Femur (tissue), 1 donor: ENCODE results near the gene CENPB.
A peak's percentile ranks its signal among the peaks of the same experiment; 100 is the strongest.

ENCODE experiments used
- DNase-seq: peaks from one replicate; pipeline ENCODE4 v3.0.0-alpha.2; 2017

The CENPB gene

DNA sequence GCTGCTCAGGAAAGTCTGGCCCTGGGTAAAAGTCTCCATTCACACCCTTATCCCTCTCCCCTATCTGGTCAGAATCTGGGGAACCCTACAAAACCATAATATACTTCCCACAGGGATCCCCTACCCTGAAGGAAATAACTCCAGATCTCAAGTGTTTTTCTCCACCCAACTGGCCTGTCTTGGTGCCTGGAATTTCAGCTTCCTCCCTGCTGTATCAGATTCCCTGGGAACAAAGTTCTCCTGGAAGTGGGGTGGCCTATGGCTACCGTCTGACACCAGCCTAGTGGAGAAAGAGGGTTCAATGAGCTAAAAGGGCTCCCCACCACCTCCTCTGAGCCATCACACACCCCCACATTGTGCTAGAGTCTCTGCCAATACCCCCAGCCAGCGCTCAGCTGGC lies 39.1 kb downstream of the CENPB start:
- no peak for DNase-seq

DNA sequence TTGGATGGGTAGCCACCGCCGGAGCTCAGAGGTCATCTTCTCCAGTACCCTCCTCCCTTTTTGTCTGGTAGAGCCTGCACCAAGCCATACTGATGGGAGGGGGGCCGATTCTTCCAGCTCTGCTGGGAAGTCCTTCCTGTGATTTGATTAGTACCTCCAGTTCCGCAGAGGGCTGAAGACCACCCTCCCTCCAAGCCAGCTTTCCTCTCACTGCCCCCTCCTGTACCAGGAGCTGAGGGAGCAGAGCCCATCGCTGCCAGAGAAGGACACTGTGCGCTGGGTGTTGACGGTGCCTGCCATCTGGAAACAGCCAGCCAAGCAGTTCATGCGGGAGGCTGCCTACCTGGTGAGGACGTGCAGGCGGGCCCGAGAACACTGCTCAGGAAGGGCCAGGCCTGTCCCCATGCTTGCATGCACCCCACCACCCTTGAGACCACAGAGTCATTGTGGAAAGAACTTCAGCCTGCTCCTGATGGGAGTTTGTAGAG lies 40.8 kb downstream of the CENPB start:
- DNase-seq = peak; percentile 15

DNA sequence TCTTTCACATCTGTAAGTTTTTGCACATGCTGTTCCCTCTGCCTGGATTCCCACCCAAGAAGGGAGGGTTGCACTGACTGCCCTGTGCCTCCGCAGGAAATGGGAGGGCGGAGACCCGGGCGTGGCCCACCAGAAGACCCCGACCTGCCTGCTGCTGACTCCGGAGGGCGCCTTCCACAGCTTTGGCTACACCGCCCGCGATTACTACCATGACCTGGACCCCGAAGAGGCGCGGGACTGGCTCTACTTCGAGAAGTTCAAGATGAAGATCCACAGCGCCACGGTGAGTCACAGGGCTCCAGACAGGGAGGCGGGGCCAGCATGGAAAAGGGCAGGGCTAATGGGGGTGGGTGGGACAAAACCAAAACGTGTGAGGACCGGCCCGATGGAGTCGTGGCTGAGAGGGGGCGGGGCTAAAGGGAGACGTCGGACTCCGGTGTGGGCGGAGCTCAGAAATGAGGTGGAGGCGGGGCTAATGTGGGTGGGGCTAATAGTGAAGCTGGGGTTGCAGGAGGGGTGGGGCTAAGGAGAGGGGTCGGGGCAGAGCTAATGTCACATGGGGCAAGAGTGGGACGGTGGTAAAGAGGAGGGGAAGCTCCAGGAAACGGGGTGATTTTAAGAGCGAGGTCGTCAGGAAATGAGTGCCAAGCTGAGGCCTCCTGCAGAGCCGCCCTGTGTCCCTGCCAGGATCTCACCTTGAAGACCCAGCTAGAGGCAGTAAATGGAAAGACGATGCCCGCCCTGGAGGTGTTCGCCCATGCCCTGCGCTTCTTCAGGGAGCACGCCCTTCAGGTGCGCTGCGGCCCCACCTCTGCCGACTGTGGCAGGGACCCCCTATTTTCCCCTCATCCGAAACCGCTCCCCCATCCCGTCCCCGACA lies 41.5 kb downstream of the CENPB start:
- peak; percentile 69 for DNase-seq

DNA sequence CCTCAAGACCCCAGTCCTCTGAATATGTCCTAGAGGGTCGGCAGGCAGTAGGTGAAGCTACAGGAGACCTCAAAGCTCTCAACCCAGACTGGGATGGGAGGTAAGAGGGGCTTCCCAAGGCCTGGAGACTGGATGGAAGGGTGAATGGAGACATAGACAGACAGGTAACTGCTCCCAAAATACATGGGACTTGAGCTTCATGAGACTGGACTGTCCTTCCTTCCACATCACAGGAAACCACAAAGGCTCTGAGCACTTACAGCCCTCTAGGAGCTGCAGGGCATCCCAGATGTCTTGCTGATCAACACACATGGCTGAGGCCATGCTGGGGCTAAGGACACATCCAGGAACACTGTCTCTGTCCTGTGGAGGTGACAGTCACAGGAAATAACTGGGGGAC lies 42.5 kb downstream of the CENPB start:
- no peak for DNase-seq

DNA sequence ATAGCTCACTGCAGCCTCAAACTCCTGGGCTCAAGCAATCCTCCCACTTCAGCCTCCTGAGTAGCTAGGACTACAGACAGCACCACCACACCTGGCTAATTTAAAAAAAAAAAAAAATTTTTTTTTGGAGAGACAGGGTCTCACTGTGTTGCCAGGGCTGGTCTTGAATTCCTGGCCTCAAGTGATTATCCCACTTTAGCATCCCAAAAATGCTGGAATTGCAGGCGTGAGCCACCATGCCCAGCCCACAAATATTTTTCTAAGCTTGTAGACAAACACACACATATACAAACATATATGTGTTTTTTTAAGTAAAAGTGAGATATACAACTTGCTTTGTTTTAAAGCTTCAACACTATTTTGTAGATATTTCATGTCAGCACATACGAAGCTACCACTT lies 43.3 kb downstream of the CENPB start:
- DNase-seq = no peak

DNA sequence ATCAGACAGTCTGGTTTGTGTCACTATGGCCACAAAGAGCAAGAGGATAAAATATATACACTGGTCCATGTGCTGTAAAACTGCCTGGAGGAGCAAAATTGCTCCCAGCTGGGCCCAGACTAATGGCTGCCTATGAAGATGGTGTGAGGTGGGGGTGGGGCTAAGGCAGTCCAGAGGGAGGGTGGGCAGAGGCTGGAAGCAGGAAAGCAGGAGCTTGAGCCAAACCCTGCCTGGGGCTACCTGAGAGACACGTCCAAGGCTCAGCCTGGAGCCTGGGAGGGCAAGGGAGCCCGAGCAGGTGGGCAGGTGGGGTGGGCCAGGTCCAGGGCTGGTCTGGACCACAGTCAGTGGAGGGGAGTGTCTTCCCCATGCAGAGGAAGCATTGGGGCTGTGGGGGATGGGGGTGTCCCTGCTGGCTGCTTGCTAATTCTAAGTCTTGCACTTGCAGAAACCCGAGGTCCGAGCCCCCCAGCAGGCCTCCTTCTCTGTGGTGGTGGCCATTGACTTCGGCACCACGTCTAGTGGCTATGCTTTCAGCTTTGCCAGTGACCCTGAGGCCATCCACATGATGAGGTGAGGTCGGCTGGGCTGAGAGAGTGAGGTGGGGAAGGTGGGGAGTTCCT lies 44.6 kb downstream of the CENPB start:
- peak; percentile 13 for DNase-seq

DNA sequence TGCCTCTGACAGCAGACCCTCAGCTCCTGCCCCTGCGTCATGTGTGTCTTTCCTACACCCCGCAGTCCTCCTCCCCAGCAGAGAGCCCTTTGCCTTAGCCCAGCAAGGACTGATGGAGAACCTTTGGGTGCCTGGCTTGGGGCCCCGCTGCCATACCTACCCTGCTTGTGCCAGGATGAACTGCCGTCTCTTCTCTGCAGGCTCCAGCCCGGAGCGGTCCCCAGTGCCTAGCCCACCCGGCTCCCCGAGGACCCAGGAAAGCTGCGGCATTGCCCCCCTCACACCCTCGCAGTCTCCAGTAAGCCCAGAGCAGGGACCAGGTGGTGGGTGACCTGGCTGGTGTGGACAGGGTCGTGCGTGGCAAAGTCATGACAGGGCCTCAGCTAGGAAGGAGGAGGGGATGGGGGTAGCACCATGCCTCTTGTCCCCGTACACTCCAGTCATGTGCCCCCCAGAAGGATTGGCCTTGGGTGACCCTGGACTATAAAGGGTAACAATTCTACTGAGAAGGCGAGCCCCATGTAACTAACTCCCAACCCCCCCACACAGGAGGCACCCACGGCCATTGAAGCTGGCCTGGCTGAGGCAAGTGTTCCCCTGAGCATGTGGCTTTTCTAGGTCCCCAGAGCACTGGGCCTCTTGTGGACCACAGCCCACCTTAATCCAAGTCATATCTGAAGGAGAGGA lies 45.8 kb downstream of the CENPB start:
- DNase-seq = no peak

DNA sequence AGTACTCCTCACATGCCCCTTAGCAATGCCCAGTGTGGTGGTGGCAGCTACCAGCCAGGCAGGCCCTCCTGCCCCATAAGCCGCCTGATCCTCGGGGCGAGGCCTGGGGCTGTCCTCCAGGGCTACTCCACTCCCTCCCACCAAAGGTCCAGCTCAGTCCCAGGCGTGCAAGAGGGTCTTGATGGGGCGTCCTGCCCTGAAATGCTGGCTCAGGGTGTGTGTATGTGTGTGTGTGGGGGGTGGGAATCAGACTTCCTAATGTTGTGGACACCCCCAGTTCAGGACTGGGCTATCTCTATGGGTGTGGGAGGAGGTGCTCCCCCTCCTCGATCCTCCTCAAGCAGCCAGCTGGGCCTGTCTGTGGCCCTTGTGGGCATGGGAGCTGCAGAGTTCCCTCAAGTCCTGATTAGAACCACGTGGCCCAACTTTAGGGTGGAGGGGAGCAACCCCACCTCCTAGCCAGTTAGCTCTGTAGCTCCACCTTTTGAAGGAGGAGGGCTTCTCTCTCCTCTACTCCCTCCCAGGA lies 46.6 kb downstream of the CENPB start:
- no peak for DNase-seq

DNA sequence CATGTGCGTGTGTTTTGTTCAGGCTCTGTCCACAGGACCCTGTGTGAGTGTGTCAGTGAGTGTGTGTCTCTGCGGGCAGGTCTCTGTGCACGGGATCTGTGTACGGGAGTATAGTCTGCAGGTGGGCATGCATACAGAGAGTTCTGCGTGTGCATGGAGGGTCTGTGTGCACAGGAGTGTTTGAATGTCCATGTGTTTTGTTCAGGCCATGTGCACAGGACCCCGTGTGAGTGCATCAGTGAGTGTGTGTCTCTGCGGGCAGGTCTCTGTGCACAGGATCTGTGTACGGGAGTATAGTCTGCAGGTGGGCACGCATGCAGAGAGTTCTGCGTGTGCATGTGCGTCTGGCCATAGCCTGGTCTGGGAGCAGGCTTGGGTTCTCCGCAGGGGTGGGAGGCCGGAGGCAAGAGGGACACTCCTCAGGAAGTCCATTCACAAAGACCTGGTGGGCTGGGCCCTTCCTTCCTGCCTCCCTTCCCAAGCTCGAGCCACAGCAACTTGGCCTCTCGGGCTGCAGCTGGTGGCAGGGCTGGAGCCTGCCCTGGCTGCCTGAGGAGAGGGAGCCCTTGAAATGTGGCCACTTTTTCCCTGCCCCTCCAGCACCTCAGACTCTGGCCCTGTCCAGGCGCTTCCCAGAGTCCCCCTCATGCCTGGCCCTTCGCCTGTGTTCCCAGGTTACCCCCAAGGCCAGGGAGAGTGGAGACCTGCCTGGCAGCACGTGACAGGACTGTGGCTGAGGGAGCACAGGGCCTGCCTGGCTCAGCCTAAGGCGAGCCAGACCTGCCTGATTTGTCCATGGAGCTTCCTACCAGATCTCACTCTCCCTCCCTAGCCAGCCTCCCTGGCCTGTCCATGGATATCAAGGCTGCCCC lies 47.2 kb downstream of the CENPB start:
- peak; percentile 35 for DNase-seq

DNA sequence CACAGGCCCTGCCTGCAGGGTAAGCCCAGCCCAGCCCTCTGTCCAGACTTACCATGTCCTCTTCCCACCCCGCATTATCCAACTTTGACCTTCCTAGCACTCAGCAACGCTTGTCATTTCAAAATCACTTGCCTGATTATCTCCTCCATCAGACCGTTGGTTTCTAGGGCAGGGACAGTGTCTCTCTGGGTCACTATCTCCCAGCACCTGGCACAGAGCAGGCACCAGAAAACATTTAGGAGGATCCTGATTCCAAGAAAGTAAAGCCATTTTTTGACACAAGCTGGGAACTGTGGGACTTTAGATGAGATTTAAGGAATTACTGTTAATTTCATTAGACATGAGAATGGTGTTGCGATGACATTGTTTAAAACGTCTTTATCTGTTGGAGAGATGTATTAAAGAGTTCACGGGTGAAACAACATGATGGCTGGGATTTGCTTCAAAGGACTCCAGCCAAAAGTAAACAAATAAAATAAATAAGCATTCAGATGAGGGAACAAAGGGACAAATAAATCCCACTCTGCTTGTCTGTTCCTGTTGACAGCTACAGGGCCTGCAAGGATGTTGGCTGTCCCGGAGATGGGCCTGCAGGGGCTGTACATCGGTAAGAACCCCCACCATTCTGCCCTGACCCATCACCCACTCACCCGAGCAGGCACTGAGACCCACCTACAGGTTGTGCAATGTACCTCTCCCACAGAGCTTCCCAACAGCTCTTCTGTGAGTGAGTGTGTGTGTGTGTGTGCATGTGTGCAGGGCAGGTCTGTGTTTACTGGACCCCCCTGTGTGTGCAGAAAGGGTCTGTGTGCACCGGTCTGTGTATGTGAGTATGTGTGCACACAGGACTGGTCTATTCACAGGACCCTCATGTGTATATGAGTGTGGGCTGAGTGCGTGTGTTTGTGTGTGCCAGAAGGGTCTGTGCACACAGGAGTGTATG lies 48.2 kb downstream of the CENPB start:
- no peak for DNase-seq

DNA sequence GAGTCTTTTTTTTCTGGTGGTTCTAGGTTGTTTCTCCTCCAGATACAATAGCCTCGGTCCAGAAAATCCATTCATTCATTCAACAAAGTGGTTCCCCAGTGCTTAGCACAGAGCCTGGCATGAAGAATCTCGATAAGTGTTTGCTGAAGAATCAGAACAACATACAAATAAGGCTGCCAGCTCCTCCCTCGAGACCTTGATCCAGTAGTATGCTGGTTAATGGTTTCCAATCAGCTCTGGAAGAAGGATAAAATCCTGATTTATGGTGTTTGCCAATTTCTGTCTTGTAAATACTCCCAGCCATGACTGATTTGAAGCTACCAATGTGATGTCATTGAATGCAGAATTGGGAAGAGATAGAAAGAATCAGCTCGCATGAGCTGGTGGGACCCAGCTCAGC lies 50.8 kb downstream of the CENPB start:
- DNase-seq = no peak

DNA sequence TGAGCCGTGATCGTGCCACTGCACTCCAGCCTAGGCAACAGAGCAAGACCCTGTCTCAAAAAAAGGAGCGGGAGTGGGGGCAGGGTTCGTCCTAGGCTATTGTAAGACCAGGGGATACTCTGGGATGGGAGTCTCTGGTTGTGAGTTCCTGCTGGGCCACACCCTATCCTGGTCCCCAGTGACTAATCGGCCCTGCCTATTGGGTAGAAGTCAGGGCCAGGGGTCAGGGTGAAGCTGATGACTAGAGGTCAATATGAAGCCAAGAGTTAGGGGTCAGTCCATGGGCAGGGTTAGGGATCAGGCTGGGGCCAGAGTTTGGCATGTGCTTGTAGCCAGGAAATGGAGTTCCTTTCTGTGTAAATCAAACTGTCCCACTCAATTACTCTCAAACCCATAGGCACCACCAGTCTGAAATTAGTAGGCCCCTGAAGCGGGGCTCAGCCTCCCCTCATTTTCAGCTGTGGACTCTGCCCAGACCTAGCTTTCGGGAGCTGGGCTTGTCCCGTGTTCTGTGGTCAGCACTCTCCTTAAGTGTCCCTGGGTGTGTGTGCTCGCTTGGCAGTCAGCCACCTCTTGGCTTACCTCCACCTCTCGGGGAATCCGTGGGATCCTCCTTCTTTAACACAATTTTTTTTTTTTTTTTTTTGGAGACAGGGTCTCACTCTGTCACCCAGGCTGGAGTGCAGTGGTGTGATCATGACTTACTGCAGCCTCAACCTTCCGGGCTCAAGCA lies 52.3 kb downstream of the CENPB start:
- DNase-seq = peak; percentile 39
